Umbilical cord (tissue), 2 donors: ENCODE measurements around the gene NTRK1. TPM values are rescaled to one million over a fixed set of nuclear protein-coding genes. Genes with fewer than 3 reads are reported as not detected.

ENCODE experiments used
- DNase-seq: peaks from one replicate; pipeline ENCODE4 v3.0.0-alpha.2; 2015; ENCODE audit warnings: low spot score
- total RNA-seq: library from RNA; depleted of rRNA; stranded (reverse); fragments of >200 nt; gene quantifications from one replicate; pipeline ENCODE4 v1.2.3, GENCODE V29; 2014; ENCODE audit warnings: low replicate concordance; ENCODE audit not compliant: insufficient read depth

Gene NTRK1
- total RNA-seq, 1 donor from 2014 or later: not detected

DNA sequence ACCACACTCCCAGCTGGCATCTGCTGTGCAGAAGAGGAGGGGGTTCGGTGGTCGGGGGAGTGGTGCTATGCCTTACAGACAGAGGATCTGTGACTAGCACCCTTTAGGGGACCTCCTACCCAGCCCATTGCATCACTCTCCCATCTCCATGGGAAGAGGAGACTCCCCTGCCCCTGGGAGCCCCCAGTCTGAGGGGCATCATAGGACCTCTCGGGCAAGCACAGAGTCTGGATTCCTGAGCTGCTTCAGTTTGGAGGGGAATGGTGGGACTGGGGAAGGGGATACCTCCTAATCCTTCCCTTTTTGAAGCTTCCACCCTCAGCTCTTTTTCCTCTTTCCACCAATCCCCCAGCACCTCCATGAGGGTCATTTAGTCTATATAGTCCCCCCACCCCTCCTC, 3.1 kb upstream of the NTRK1 start:
- DNase-seq: no peak

DNA sequence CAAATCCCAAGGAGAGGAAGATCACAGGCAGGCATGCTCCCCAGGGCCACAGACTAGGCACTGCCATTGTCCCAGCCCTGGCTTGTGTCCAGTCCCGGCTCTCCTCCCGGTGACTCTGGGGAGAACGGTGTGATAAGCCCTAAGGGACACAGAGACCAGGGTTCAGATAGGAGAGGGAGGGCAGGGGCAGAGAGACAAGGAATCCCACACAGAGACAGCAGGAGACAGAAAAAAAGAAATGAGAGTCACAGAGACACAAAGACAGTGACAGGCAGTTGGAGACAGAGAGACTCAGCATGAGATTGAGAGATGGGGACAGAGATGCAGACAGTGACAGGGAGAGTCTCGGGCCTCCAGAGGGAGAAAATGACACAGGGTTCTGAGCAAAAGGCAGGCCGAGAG, 2.1 kb upstream of the NTRK1 start:
- no peak for DNase-seq

DNA sequence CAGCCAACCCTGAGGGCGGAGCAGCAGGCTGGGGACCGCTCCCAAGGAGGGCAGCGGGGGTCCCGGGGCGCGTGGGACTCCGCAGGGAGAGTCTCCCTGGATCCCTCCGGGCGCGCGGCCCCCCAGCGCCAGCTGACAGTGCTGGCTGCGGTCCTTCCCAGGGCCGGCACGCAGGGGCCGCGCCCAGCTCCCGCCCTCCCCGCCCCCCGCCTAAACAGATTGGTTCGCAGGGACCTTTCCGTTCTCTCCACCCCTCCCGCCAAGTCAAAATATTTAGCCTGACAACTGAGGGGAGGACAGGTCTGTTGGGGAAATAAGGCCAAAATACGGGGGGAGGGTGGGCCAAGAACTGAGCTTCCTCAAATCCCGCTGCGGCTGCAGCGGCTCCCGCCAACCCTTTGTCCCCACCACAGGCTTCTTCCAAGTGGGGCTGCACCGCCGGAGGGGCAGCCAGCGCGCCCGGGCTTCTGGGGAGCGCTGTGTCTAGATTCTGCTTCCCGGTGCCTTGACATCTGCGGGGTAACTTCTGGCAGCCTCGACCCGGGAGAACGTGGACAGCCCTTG, 1.6 kb upstream of the NTRK1 start, which contains the start of gene INSRR:
TSS of gene INSRR (minus strand) at position 159 of the 564 bp plus-strand sequence. CDS start 496 bp downstream, outside the sequence.
- DNase-seq: peak; percentile 24

DNA sequence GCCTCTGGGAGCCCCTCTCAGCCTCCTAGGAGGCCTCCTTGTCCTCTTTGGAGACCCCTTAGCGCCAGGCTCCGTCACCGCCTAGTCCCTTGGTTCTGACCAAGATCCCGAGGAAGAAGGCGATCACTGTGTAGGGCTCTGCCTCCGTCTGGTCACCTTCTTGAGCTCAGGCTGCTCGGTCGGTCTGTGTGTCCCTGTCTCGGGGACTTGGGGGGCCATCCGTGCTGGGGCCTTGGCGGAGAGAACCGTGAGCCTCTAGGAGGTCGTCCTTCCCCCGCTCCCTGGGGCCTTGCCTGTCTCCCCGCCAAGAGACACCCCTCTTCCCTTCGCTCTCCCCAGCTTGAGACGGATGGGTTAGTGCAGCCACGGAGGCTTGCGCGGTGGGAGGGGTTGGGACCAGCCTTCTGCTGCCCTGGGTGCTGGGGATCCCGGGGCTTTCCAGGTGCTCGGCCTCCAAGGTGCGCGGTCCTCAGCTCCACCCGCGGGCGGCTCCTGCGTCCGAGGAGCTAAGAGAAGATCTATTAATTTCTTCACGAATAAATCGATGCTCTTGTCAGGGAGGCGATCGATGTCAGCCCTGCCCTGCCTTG, 1.0 kb upstream of the NTRK1 start:
- peak; percentile 13 for DNase-seq

DNA sequence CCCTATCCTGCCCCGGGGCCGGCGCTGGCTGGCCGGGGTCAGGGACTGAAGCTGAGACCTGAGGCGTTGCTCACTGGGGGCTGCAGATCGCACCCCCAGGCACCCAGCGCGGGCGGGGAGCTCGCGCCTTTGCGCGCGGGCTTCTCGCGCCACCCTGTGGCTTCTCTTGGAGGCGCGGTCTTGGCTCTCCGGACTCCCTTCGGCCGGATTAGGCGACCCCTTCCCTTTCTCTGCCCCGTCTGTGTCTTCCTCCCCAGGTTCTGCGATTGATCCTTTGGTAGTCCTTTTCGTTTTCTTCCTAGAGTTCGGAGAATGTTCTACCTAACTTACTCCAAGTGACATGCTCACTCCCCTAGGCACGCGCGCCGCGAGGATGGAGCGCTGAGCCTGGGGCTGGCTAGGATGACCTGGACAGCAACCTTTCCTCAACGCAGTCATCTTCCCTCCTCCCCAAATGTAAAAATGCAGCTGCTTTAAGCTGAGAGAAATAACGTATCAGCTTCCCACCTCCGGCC, 495 bp upstream of the NTRK1 start:
- peak; percentile 49 for DNase-seq

DNA sequence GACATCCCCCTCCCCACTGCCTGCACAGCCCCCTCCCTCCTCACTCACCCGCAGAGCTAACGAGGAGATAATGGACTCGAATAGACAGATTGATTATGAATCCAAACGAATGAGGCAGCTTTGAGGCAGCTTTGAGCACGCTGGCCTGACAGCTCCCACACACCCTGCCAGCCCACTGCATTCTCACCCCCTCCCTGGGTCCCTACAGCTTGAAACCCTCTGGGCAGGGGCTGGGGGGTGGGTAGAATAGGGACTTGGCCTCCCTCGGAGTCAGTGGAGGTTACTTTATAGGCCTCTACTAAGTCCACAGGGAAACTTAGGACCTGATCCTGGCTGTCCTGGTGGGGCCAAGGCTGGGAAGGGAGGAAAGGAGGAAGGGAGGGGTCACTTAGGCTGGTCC, 1.9 kb downstream of the NTRK1 start:
- DNase-seq: no peak

DNA sequence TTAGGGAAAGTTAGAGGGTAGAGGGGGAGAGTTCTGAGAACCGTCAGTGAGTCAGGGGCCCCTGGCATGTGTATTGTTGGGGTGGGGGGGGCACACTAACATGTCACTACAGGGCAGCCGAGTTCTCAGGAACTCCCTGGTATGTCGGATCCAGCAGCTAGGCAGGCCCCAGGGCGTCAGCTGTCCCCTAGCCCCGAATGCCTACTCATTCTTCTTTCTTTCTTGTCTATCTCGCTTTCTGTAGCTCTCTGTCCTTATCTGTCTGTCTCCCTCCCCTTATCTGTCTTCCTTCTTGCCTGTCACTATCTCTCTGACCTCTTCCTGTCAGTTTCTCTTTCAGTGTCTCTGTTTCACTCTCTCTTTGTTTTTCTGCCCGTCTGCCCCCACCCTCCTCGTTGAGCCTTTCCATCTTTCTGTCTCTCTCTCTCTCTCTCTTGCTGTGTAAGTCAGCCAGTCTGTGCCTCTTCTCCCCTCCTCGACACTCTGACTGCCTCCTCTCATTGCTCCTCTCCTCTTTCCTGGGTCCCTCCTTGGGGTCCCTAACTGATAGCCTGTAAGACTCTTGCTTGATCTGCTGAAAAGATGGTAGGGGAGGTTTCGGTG, 2.4 kb downstream of the NTRK1 start:
- peak; percentile 36 for DNase-seq

DNA sequence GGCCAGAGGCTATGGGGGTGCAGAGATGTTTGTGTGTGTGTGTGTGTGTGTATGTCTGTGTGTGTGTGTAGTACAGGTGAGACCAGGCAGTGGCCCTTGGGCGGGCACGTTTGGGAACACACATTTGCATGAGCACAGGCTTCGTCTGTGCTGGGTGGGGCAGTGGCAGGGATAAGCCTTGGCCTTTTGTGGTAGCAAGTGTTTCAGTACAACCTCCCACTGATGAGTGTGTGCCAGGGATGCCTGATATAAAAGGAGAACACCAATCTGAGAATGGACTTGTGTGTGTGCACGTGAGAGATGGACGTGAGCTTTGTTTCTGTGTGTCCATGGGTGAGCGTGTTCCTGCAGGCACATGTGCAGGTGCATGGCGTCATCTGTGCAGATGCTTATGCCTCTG, 3.0 kb downstream of the NTRK1 start:
- DNase-seq: no peak

DNA sequence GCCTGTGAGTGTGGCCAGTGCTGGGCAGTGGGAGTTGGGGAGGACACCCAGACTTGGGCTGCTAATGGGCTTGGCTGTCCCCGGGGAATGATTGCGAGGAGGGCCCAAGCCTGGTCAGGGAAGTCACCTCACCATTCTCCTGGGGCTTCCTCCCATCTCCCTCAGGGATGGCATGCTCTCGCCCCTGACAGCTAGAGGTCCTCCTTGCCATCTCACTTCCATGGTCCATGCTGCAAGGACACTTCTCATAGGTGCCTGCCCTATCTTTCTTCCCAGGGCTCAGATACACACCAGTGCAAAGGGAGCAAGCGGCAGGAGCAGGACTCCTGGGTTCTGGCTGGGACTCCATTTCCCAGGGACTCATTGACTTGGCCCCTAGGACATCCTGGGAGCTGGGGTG, 4.1 kb downstream of the NTRK1 start:
- no peak for DNase-seq

DNA sequence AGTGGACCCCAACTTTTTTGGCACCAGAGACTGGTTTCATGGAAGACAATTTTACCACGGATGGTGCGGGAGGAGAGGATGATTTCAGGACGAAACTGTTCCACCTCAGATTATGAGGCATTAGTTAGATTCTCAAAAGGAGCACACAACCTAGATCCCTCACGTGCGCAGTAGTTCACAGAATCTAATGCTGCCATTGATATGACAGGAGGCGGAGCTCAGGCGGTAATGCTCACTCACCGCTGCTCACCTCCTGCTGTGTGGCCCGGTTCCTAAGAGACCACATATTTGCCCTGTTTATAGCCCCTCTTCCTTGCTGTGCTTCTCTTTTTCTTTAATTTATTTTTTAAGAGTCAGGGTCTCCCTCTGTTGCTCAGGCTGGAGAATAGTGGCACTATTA, 4.6 kb downstream of the NTRK1 start:
- no peak for DNase-seq

DNA sequence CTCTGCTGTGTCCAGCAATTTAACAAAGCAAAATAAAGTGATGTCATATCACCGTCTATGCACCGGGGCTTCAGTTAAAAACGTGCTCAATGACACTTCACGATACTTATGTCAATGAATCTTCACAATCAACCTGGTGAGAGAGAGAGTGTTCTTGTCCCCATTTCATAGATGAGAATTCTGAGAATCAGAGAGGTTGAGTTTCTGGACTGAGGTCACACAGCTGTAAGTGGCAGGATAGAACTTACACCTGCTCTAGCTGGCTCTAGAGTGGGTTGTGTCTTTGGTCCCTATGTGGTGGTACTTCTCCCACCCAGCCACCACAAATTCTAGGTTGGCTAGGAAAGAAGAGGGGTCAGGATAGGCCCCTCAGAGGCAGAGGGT, 5.2 kb downstream of the NTRK1 start:
- no peak for DNase-seq

DNA sequence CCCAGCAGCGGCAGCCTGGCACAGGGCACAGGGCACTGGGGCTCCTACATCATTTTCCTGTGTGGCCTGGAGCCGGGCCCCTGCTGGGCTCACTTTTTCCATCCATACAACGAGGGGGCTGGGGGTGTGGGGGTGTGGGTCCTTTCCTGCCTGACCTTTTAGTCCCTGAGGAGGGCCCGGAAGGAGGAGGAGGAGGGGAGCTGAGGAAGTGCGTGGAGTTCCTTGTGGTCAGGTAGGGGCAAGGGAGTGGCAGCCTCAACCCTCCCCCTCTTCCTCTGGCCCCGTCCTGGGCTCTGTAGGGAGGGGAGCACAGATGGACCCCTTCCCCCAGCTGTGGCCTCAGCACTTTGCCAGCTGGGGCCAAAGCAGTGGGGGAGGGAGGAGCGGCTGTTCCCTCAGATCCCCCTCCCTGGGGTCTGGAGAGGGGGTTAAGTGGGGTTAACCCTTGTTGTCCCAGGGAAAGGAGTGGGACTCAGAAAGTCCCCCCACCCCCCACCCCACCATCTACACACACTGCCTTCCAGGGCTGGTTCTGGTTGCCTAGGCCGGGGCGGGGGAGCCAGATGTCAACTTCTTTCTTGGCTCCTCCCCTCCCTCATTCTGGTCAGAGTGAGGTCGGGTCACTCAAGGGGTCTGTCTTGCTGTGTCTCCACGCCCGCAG, 5.7 kb downstream of the NTRK1 start:
- no peak for DNase-seq

DNA sequence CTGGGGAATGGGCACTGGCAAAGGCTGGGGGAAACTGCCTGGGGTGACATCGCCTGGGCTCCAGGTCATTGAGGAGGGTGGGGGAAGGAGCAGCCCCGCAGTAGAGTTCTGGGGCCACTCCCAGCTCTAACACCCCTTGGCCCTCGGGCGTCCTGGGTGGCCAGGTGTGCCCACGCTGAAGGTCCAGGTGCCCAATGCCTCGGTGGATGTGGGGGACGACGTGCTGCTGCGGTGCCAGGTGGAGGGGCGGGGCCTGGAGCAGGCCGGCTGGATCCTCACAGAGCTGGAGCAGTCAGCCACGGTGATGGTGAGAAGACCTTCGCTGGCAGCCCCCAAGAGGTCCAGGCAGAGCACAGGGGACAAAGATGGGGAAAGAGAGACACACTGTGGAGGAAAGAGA, 7.7 kb downstream of the NTRK1 start:
- no peak for DNase-seq

DNA sequence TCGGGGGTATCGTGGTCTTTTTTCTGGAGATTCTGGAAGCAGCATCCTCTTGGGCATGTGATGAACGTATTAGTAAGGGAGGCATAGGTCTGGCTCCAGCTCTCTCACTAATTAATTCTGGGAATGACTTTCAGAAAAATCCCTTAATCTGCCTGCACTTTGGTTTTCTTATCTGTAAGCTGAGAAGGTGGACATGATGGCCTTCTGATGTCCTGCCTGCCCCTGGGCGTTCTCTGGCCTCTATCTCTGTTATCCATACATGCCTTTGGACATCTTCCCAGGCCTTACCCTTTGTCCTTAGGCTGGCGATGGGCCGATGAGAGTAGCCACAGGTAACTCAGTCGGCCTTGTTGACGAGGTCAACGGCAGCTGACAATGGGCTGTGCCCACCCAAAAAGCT, 8.8 kb downstream of the NTRK1 start:
- no peak for DNase-seq

DNA sequence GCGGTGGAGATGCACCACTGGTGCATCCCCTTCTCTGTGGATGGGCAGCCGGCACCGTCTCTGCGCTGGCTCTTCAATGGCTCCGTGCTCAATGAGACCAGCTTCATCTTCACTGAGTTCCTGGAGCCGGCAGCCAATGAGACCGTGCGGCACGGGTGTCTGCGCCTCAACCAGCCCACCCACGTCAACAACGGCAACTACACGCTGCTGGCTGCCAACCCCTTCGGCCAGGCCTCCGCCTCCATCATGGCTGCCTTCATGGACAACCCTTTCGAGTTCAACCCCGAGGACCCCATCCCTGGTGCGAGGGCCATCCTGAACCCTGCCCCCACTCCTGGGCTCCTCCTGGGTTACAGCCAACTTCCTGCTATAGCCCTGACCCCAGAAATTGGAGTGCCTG, 13.0 kb downstream of the NTRK1 start:
- no peak for DNase-seq

DNA sequence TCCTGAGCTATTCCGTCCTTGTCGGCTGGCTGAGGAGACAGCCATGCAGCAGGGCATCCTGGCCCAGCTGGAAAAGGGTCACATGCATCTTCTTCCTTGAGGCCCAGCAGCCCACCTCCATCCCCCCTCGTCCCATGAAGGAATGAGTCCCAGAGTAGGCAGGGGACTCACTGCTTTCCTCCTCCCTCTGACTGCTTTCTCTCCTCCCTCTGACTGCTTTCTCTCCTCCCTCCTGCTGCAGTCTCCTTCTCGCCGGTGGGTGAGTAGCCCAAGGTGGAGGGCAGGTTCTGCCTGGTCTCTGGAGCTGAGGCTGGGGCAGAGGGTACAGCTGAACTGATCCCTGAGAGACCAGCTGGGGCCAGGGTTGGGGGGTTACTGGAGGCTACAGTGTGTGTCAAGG, 13.5 kb downstream of the NTRK1 start:
- no peak for DNase-seq

DNA sequence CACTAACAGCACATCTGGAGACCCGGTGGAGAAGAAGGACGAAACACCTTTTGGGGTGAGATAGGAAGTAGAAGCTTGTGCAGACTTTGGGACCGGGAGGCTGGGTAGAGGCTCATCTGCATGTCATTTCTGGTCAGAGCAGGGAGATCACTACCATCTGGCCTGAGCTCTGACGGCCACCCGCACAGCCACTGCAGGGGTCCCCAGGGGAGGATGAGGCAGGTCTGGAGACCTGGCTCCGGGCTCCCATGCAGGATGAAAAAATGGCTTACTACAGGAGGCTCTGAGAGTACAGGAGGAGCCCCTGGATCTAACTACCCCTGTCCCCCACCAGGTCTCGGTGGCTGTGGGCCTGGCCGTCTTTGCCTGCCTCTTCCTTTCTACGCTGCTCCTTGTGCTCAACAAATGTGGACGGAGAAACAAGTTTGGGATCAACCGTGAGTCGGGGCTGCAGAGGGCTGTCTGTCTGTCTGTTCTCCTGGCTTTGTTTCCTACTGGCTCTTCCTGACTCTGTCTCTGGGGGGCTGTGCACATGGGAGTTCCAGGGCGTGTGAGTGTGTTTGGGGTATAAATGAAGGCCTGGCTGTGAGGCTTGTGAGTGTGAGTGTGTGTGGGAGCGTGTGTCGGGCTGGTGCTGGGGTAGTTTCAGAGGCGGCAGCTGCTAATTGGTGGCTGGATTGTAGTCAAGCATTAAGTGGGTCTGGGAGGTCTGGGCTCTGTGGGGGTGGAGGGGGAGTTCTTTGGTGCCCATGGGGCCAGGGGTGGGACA, 14.1 kb downstream of the NTRK1 start:
- no peak for DNase-seq

DNA sequence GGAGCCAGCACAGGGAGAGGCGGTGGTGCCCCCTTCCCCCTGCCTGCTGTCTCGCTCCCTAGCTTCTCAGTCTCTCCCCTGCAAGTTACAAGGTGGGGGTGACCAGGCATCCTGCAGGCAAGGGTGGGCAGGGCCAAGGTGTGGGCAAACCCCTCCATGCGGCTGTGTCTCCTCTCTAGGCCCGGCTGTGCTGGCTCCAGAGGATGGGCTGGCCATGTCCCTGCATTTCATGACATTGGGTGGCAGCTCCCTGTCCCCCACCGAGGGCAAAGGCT, 14.6 kb downstream of the NTRK1 start:
- no peak for DNase-seq

DNA sequence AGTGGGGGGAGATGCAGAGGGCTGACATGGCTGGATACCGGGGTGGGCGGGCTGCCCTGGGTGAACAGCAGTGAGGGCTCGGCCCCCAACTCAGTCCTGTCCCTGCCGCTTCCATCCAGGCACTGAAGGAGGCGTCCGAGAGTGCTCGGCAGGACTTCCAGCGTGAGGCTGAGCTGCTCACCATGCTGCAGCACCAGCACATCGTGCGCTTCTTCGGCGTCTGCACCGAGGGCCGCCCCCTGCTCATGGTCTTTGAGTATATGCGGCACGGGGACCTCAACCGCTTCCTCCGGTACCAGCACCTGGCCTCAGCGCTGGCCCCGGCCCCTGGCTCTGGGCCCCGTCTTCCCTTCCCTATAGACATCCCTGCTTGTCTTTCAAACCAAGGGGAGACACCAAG, 15.6 kb downstream of the NTRK1 start:
- no peak for DNase-seq

DNA sequence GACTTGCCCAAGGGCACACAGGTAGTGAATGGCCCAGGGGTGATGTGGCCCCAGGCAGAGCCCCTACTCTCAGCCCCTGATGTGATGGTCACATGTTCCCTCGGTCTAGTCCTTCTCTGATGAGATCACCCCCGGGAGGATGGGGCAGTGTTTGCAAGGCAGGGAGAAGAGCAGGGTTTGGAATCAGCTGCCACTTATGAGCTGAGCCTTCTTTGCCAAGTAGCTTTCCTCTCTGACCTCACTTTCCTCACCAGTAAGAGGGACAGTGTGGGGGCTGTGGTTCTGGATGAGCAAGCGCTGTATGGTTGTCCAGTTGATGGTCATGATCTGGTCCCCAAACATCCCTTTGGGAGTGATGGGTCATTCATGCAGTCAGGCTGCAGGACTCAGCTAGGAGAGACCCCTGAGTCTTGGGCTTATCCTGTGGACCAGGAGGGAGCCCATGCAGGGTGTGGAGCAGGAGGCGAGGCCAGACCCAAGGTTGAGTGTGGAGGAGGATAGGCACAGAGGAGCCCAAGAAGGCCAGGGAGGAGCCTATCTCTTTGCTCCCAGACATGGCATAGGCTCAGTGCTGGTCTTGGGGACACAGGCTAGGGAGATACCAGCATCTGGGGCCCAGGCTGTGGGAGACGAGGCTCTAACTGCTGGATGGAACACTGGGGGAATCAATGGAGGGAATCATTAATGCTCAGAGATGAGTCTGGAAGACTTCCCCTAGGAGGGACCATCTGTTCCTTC, 16.9 kb downstream of the NTRK1 start:
- DNase-seq: no peak

DNA sequence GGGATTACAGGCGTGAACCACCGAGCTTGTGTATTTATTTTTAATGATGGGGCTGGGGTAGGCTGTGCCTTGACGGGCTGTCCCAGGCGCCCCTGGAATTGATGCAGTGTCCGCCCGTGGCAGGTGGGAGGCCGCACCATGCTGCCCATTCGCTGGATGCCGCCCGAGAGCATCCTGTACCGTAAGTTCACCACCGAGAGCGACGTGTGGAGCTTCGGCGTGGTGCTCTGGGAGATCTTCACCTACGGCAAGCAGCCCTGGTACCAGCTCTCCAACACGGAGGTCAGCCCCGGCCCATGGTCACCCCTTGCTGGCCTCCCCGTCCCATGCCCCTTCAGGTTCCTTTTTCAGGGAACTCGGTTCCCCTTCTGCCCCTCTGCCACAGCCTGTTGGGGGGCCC, 19.2 kb downstream of the NTRK1 start:
- DNase-seq: no peak

DNA sequence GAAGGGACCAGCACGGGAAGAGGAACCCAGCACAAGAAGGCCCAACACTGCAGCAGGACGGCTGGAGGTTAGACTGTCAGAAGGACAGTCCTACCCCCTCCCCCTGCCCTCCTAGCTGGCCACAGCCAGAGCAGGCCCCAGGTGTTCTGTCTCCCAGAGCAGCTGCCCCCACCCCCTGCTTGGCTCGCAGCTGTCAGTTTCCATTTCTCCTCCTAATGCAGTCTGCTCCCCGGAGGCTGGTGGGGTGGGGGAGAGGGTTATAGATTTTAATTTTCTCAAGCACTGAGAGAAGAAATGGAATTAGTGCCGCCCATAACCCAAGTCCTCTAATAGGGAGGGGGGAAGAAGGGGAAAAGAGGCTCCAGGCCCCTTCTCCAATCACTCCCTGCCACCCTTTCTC, 19.8 kb downstream of the NTRK1 start:
- no peak for DNase-seq
